ENCODE results near the gene KRT84. TPM values are rescaled to one million over a fixed set of nuclear protein-coding genes. Genes with fewer than 3 reads are reported as not detected.
A peak's percentile ranks its signal among the peaks of the same experiment; 100 is the strongest.

KRT84 gene
- total RNA-seq, 1 experiment from 2014 or later, result not detected

DNA sequence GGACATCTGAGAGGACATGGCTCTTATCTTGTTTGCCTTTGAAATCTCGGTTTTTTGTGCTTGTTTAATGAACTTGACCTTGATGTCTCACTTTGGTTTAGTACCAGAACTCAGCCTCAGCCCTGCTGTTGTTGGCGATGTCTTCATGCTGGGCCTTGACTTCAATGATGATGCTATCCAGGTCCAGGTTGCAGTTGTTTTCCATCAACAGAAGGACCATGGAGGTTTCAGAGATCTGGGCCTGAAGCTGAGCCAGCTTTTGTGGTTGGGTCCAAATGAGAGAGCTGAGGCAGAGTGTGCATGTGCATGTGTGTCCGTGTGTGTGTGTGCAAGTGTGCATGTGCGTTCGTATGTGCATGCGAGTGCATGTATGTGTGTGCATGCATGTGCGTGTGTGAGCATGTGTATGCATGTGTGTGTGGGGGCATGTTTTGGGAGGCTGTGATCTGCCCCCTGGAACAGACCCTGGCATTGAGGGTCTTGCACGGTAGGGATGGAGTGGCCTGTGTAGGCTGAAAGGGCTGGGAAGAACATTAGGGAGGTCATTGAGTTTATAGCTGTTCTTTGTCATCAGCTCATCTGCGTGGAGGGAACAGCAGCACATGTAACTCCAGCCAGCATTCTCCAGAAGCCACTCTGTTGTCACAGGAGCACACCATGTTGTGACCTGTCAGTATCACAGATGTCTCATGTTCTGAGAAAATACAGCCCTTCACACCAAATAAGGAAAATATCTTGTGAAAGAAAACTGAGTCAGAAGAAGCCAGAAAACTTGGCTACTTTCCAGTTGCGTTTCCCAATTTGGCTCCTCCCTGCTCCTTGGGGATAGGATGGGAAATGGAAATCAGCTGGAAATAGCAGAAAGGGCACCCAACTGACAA, 30.7 kb upstream of the KRT84 start:
- TF ChIP-seq EZH2 (IDR thresholded peaks at IDR 0.05; ENCODE audit: borderline replicate concordance, low read depth, low read length, poor library complexity, severe bottlenecking), result no peak
- TF ChIP-seq, protein P1, sequence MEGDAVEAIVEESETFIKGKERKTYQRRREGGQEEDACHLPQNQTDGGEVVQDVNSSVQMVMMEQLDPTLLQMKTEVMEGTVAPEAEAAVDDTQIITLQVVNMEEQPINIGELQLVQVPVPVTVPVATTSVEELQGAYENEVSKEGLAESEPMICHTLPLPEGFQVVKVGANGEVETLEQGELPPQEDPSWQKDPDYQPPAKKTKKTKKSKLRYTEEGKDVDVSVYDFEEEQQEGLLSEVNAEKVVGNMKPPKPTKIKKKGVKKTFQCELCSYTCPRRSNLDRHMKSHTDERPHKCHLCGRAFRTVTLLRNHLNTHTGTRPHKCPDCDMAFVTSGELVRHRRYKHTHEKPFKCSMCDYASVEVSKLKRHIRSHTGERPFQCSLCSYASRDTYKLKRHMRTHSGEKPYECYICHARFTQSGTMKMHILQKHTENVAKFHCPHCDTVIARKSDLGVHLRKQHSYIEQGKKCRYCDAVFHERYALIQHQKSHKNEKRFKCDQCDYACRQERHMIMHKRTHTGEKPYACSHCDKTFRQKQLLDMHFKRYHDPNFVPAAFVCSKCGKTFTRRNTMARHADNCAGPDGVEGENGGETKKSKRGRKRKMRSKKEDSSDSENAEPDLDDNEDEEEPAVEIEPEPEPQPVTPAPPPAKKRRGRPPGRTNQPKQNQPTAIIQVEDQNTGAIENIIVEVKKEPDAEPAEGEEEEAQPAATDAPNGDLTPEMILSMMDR (conservative IDR thresholded peaks at IDR 0.05; ENCODE audit: low read depth, low read length), result no peak
- no TSS peak for BruUV-seq (replicated peaks)

DNA sequence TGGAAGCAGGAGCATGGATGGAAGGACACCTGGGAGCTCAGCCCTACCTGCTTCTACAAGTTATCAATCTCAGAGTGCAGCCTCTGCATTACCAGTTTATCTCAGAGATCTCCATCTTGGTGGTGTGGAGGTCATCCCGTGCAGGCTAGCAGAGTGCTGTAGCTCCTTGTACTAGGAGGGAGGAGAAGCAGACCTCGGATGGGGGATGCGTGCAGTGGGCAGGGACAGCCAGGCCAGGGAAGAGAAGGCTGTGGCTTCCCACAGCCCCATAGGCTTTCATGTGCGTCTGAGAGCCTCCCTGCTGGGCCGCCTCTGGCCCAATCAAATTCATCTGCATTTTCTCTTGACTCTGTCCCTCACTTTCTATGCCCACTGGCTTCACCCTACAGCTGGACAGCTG, 29.5 kb upstream of the KRT84 start:
- no peak for DNase-seq (ENCODE audit: low spot score)
- BruUV-seq (replicated peaks), result no TSS peak
- POLR2A ChIA-PET (ENCODE audit: low non-redundant PET), result no interaction called here
- Histone ChIP-seq H3K9me3 (ENCODE audit: low read depth, low read length, poor library complexity, severe bottlenecking) (no peaks in the 10 kb centered on the region), H3K27ac (ENCODE audit: low read depth, low read length, poor library complexity, severe bottlenecking) (no peak overlapping the region), H3K4me1 (ENCODE audit: insufficient read depth, low read length, poor library complexity, severe bottlenecking) (no peaks in the 10 kb centered on the region), H3K36me3 (ENCODE audit: insufficient read depth, low read length, poor library complexity, severe bottlenecking) (no peaks in the 10 kb centered on the region), H3K27me3 (replicated peaks; ENCODE audit: insufficient read depth, low read depth, low read length, poor library complexity) (no peaks in the 10 kb centered on the region), H3K4me3 (ENCODE audit: low read depth, low read length, poor library complexity, severe bottlenecking) (no peak overlapping the region)
- CTCF ChIA-PET, result no interaction called here
- intact Hi-C loops (cut with micrococcal nuclease; ENCODE audit: unreplicated experiment), result no loop called here
- TF ChIP-seq EZH2 (IDR thresholded peaks at IDR 0.05; ENCODE audit: borderline replicate concordance, low read depth, low read length, poor library complexity, severe bottlenecking), result no peak

More for the DNA sequence above, 30.7 kb upstream of the KRT84 start:
- Histone ChIP-seq H3K27ac (ENCODE audit: low read depth, low read length, poor library complexity, severe bottlenecking) (no peak overlapping the region), H3K9me3 (ENCODE audit: low read depth, low read length, poor library complexity, severe bottlenecking) (no peaks in the 10 kb centered on the region), H3K36me3 (ENCODE audit: insufficient read depth, low read length, poor library complexity, severe bottlenecking) (no peaks in the 10 kb centered on the region), H3K4me3 (ENCODE audit: low read depth, low read length, poor library complexity, severe bottlenecking) (no peak overlapping the region), H3K4me1 (ENCODE audit: insufficient read depth, low read length, poor library complexity, severe bottlenecking) (no peaks in the 10 kb centered on the region), H3K27me3 (replicated peaks; ENCODE audit: insufficient read depth, low read depth, low read length, poor library complexity) (no peaks in the 10 kb centered on the region)
- DNase-seq (ENCODE audit: low spot score), result peak; percentile 44
- CTCF ChIA-PET, result no interaction called here
- intact Hi-C loops (cut with micrococcal nuclease; ENCODE audit: unreplicated experiment), result no loop called here
- POLR2A ChIA-PET (ENCODE audit: low non-redundant PET), result no interaction called here

DNA sequence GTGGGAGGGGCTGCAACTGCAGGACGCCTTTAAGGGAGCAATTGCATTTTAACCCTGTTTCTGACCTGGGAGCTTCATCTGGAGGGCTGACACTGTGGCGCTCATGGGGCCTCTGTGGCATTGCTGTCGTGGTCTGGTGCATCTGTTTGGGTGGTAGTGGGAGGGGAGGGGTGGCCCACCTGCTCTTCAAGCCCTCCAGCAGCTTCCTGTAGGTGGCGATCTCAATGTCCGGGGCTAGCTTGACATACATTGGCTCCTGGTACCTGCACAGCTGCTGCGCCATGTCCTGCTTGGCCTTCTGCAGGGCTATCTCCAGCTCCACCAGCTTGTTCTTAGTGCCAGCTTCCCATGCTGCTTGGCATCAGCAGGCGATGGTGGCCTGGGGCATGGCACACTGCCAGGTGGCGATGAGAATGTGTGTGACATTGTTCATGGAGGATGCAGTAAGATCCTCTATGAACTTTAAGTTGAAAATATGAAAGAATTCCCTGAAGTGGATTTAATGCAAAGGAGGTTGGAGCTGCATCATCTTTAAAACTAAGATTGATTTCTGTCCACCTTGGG, 28.4 kb upstream of the KRT84 start:
- no peaks in the 10 kb centered on the region for H3K36me3 ChIP-seq (ENCODE audit: insufficient read depth, low read length, poor library complexity, severe bottlenecking)
- intact Hi-C loops (cut with micrococcal nuclease; ENCODE audit: unreplicated experiment), result no loop called here
- TF ChIP-seq, protein P1 (conservative IDR thresholded peaks at IDR 0.05; ENCODE audit: low read depth, low read length), result 0 out of 2 replicates have a peak, but pooled peaks have one; percentile 20
- no peak for TF ChIP-seq EZH2 (IDR thresholded peaks at IDR 0.05; ENCODE audit: borderline replicate concordance, low read depth, low read length, poor library complexity, severe bottlenecking)
- CTCF ChIA-PET, result no interaction called here
- no peaks in the 10 kb centered on the region for H3K4me1 ChIP-seq (ENCODE audit: insufficient read depth, low read length, poor library complexity, severe bottlenecking)
- POLR2A ChIA-PET (ENCODE audit: low non-redundant PET), result no interaction called here
- no TSS peak for BruUV-seq (replicated peaks)
- H3K4me3 ChIP-seq (ENCODE audit: low read depth, low read length, poor library complexity, severe bottlenecking), result no peak overlapping the region
- no peaks in the 10 kb centered on the region for H3K27me3 ChIP-seq (replicated peaks; ENCODE audit: insufficient read depth, low read depth, low read length, poor library complexity)
- DNase-seq (ENCODE audit: low spot score), result no peak
- H3K27ac ChIP-seq (ENCODE audit: low read depth, low read length, poor library complexity, severe bottlenecking), result no peak overlapping the region
- no peaks in the 10 kb centered on the region for H3K9me3 ChIP-seq (ENCODE audit: low read depth, low read length, poor library complexity, severe bottlenecking)

Data from A673 (cell line).